GM12801 (cell line): Measurements from ENCODE around the gene MAP1A.

Experiments
- TF ChIP-seq, protein P1 (sequence below): IDR thresholded peaks from one replicate; pipeline ENCODE4 v1.5.1; 2011; ENCODE audit warnings: control low read depth; ENCODE audit not compliant: insufficient read length; ENCODE audit errors: extremely low read depth

MAP1A gene

DNA sequence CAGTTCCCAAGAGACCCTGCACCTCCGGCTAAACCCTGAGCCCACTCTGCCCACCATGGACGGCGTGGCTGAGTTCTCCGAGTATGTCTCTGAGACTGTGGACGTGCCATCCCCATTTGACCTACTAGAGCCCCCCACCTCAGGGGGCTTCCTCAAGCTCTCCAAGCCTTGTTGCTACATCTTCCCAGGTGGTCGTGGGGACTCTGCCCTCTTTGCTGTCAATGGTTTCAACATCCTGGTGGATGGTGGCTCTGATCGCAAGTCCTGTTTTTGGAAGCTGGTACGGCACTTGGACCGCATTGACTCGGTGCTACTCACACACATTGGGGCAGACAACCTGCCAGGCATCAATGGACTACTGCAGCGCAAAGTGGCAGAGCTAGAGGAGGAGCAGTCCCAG lies 4.0 kb downstream of the MAP1A start:
- TF ChIP-seq, protein P1, sequence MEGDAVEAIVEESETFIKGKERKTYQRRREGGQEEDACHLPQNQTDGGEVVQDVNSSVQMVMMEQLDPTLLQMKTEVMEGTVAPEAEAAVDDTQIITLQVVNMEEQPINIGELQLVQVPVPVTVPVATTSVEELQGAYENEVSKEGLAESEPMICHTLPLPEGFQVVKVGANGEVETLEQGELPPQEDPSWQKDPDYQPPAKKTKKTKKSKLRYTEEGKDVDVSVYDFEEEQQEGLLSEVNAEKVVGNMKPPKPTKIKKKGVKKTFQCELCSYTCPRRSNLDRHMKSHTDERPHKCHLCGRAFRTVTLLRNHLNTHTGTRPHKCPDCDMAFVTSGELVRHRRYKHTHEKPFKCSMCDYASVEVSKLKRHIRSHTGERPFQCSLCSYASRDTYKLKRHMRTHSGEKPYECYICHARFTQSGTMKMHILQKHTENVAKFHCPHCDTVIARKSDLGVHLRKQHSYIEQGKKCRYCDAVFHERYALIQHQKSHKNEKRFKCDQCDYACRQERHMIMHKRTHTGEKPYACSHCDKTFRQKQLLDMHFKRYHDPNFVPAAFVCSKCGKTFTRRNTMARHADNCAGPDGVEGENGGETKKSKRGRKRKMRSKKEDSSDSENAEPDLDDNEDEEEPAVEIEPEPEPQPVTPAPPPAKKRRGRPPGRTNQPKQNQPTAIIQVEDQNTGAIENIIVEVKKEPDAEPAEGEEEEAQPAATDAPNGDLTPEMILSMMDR: no peak

DNA sequence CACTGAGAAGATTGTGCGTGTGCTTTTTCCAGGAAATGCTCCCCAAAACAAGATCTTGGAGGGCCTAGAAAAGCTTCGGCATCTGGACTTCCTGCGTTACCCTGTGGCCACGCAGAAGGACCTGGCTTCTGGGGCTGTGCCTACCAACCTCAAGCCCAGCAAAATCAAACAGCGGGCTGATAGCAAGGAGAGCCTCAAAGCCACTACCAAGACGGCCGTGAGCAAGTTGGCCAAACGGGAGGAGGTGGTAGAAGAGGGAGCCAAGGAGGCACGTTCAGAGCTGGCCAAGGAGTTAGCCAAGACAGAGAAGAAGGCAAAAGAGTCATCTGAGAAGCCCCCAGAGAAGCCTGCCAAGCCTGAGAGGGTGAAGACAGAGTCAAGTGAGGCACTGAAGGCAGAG lies 4.8 kb downstream of the MAP1A start:
- TF ChIP-seq, protein P1: no peak

DNA sequence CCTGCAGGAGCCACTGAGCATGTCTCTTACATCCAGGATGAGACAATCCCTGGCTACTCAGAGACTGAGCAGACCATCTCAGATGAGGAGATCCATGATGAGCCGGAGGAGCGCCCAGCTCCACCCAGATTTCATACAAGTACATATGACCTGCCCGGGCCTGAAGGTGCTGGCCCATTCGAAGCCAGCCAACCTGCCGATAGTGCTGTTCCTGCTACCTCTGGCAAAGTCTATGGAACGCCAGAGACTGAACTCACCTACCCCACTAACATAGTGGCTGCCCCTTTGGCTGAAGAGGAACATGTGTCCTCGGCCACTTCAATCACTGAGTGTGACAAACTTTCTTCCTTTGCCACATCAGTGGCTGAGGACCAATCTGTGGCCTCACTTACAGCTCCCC lies 6.2 kb downstream of the MAP1A start:
- TF ChIP-seq, protein P1: no peak

DNA sequence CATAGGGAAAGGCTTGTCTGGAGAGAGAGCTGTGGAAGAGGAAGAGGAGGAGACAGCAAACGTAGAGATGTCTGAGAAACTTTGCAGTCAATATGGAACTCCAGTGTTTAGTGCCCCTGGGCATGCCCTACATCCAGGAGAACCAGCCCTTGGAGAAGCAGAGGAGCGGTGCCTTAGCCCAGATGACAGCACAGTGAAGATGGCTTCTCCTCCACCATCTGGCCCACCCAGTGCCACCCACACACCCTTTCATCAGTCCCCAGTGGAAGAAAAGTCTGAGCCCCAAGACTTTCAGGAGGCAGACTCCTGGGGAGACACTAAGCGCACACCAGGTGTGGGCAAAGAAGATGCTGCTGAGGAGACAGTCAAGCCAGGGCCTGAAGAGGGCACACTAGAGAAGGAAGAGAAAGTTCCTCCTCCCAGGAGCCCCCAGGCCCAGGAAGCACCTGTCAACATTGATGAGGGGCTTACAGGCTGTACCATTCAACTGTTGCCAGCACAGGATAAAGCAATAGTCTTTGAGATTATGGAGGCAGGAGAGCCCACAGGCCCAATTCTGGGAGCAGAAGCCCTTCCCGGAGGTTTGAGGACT lies 6.9 kb downstream of the MAP1A start:
- TF ChIP-seq, protein P1: no peak

DNA sequence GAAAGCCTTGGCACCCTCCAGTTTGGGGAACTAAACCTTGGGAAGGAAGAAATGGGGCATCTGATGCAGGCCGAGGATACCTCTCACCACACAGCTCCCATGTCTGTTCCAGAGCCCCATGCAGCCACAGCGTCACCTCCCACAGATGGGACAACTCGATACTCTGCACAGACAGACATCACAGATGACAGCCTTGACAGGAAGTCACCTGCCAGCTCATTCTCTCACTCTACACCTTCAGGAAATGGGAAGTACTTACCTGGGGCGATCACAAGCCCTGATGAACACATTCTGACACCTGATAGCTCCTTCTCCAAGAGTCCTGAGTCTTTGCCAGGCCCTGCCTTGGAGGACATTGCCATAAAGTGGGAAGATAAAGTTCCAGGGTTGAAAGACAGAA lies 7.7 kb downstream of the MAP1A start:
- TF ChIP-seq, protein P1: no peak

DNA sequence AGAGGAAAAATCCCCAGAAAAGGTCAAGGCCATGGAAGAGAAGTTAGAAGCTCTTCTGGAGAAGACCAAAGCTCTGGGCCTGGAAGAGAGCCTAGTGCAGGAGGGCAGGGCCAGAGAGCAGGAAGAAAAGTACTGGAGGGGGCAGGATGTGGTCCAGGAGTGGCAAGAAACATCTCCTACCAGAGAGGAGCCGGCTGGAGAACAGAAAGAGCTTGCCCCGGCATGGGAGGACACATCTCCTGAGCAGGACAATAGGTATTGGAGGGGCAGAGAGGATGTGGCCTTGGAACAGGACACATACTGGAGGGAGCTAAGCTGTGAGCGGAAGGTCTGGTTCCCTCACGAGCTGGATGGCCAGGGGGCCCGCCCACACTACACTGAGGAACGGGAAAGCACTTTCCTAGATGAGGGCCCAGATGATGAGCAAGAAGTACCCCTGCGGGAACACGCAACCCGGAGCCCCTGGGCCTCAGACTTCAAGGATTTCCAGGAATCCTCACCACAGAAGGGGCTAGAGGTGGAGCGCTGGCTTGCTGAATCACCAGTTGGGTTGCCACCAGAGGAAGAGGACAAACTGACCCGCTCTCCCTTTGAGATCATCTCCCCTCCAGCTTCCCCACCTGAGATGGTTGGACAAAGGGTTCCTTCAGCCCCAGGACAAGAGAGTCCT lies 9.0 kb downstream of the MAP1A start:
- TF ChIP-seq, protein P1: no peak

DNA sequence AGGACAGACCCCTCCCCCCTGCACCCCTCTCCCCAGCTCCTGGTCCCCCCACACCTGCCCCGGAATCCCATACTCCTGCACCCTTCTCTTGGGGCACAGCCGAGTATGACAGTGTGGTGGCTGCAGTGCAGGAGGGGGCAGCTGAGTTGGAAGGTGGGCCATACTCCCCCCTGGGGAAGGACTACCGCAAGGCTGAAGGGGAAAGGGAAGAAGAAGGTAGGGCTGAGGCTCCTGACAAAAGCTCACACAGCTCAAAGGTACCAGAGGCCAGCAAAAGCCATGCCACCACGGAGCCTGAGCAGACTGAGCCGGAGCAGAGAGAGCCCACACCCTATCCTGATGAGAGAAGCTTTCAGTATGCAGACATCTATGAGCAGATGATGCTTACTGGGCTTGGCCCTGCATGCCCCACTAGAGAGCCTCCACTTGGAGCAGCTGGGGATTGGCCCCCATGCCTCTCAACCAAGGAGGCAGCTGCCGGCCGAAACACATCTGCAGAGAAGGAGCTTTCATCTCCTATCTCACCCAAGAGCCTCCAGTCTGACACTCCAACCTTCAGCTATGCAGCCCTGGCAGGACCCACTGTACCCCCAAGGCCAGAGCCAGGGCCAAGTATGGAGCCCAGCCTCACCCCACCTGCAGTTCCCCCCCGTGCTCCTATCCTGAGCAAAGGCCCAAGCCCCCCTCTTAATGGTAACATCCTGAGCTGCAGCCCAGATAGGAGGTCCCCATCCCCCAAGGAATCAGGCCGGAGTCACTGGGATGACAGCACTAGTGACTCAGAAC lies 9.8 kb downstream of the MAP1A start:
- TF ChIP-seq, protein P1: no peak
